ENCODE measurements around the gene ASB7. TPM values are rescaled to one million over a fixed set of nuclear protein-coding genes. Genes with fewer than 3 reads are reported as not detected.

The ASB7 gene
- total and polyA plus RNA-seq, 2 experiments from 2014 or later, result 4.1 to 13.9 TPM

GRCh38 chr15:100565591-100565990 lies 36.8 kb upstream of the ASB7 start:
- Histone ChIP-seq H3K79me2 (replicated peaks; ENCODE audit: insufficient read depth) (no peaks in the 10 kb centered on the region), H3K4me1 (ENCODE audit: insufficient read depth) (no peaks in the 10 kb centered on the region), H3K27ac (ENCODE audit: low read depth) (no peak overlapping the region), H3K27me3 (ENCODE audit: insufficient read depth) (no peaks in the 10 kb centered on the region), H4K20me1 (replicated peaks; ENCODE audit: insufficient read depth) (no peaks in the 10 kb centered on the region; the same call in none of the 2 replicates), H3K4me2 (no peak overlapping the region), H3K9me2 (ENCODE audit: insufficient read depth) (no peaks in the 10 kb centered on the region), H2AFZ (no peak overlapping the region), H3K4me3 (no peak overlapping the region), H3F3A (replicated peaks; ENCODE audit: low read depth) (no peaks in the 10 kb centered on the region), H3K36me3 (ENCODE audit: insufficient read depth) (no peaks in the 10 kb centered on the region)
- Mint-ChIP-seq H3K27ac (no peak overlapping the region), H3K4me1 (no peaks in the 10 kb centered on the region), H3K27me3 (ENCODE audit: insufficient read depth, low read depth, poor library complexity) (no peaks in the 10 kb centered on the region), H3K4me3 (no peak overlapping the region), H3K9me3 (no peaks in the 10 kb centered on the region), H3K36me3 (ENCODE audit: low read depth) (peaks cover 4% of the 10 kb centered on the region; the same call in 1 of the 3 replicates)
- TF ChIP-seq STAT1 (IDR thresholded peaks at IDR 0.05; ENCODE audit: unreplicated experiment) (no peak), EZH2phosphoT487 (IDR thresholded peaks at IDR 0.05; ENCODE audit: unreplicated experiment) (no peak), NANOG (IDR thresholded peaks at IDR 0.05; ENCODE audit: borderline replicate concordance) (no peak), CREB1 (CRISPR knock-in tag; IDR thresholded peaks at IDR 0.05; ENCODE audit: low read depth) (no peak), EZH2 (IDR thresholded peaks at IDR 0.05; ENCODE audit: low read depth, unreplicated experiment) (no peak), JUNB (IDR thresholded peaks at IDR 0.05; ENCODE audit: unreplicated experiment) (no peak), ZNF114 (CRISPR knock-in tag; IDR thresholded peaks at IDR 0.05) (no peak), CTCF (conservative IDR thresholded peaks at IDR 0.05; ENCODE audit: low read depth in 2 of 2) (no peak)
- DNase-seq (ENCODE audit: low spot score) (no peak), ATAC-seq (no peak)

- Histone ChIP-seq H2AFZ (no peak overlapping the region), H3K4me2 (no peak overlapping the region), H3K79me2 (replicated peaks; ENCODE audit: insufficient read depth) (no peaks in the 10 kb centered on the region), H3K27me3 (ENCODE audit: insufficient read depth) (no peaks in the 10 kb centered on the region), H3K36me3 (ENCODE audit: insufficient read depth) (no peaks in the 10 kb centered on the region), H3K27ac (ENCODE audit: low read depth) (no peak overlapping the region), H4K20me1 (replicated peaks; ENCODE audit: insufficient read depth) (no peaks in the 10 kb centered on the region; the same call in none of the 2 replicates), H3K4me3 (no peak overlapping the region), H3K4me1 (ENCODE audit: insufficient read depth) (no peaks in the 10 kb centered on the region), H3F3A (replicated peaks; ENCODE audit: low read depth) (no peaks in the 10 kb centered on the region), H3K9me2 (ENCODE audit: insufficient read depth) (no peaks in the 10 kb centered on the region)
- Mint-ChIP-seq H3K4me3 (no peak overlapping the region), H3K4me1 (no peaks in the 10 kb centered on the region), H3K9me3 (no peaks in the 10 kb centered on the region), H3K27ac (no peak overlapping the region), H3K36me3 (ENCODE audit: low read depth) (peaks cover 4% of the 10 kb centered on the region; the same call in 1 of the 3 replicates), H3K27me3 (ENCODE audit: insufficient read depth, low read depth, poor library complexity) (no peaks in the 10 kb centered on the region)
- ATAC-seq (no peak), DNase-seq (ENCODE audit: low spot score) (no peak)
- TF ChIP-seq REST (IDR thresholded peaks at IDR 0.05; ENCODE audit: unreplicated experiment) (no peak), STAT1 (IDR thresholded peaks at IDR 0.05; ENCODE audit: unreplicated experiment) (no peak), ZNF331 (CRISPR knock-in tag; IDR thresholded peaks at IDR 0.05; ENCODE audit: low read depth) (no peak), POLR2AphosphoS5 (IDR thresholded peaks at IDR 0.05; ENCODE audit: low read depth) (no peak), EZH2phosphoT487 (IDR thresholded peaks at IDR 0.05; ENCODE audit: unreplicated experiment) (no peak), CREB1 (CRISPR knock-in tag; IDR thresholded peaks at IDR 0.05; ENCODE audit: low read depth) (no peak)
Measured at GRCh38 chr15:100566850-100567628, 35.4 kb upstream of the ASB7 start.

Measured in GM23338 (cell line).